Smooth muscle cell (in vitro differentiated cells): ENCODE data around the gene CNTNAP5. TPM values are rescaled to one million over a fixed set of nuclear protein-coding genes. Genes with fewer than 3 reads are reported as not detected.

Experiments
- DNase-seq: peaks from one replicate; lab custom pipeline; 2025; ENCODE audit not compliant: unreplicated experiment; lab: John Stamatoyannopoulos, UW
- H2AFZ ChIP-seq: fragments of 200-600 bp; sonication (generic); 2 replicates; pipeline ENCODE4 v1.6.0; 2016; ENCODE audit warnings: antibody characterized with exemption, low read depth, mild to moderate bottlenecking
- H3F3A ChIP-seq: fragments of 200-600 bp; sonication (generic); 2 replicates; pipeline ENCODE4 v1.6.0; 2017; ENCODE audit warnings: antibody characterized with exemption, low read depth
- H3K27ac ChIP-seq: fragments of 200-600 bp; sonication (generic); 2 replicates; pipeline ENCODE4 v1.5.1; 2016; ENCODE audit warnings: low read depth, mild to moderate bottlenecking
- H3K27me3 ChIP-seq: fragments of 200-600 bp; sonication (generic); 2 replicates; pipeline ENCODE4 v1.6.1; 2016; ENCODE audit warnings: low read depth, mild to moderate bottlenecking
- H3K36me3 ChIP-seq: fragments of 200-600 bp; sonication (generic); 2 replicates; pipeline ENCODE4 v1.5.1; 2016; ENCODE audit warnings: low read depth
- H3K4me1 ChIP-seq: fragments of 200-600 bp; sonication (generic); 2 replicates; pipeline ENCODE4 v1.5.1; 2016; ENCODE audit warnings: low read depth
- H3K4me2 ChIP-seq: fragments of 200-600 bp; sonication (generic); 2 replicates; pipeline ENCODE4 v1.6.0; 2016; ENCODE audit warnings: mild to moderate bottlenecking
- H3K4me3 ChIP-seq: fragments of 200-600 bp; sonication (generic); 2 replicates; pipeline ENCODE4 v1.5.1; 2016; ENCODE audit warnings: mild to moderate bottlenecking
- H3K79me2 ChIP-seq: fragments of 200-600 bp; sonication (generic); 2 replicates; pipeline ENCODE4 v1.6.0; 2016; ENCODE audit warnings: low read depth, mild to moderate bottlenecking
- H3K9ac ChIP-seq: fragments of 200-600 bp; sonication (generic); 2 replicates; pipeline ENCODE4 v1.6.0; 2016; ENCODE audit warnings: low read depth
- H3K9me3 ChIP-seq: fragments of 200-600 bp; sonication (generic); replicated peaks from 2 replicates; pipeline ENCODE4 v1.5.1; 2016; ENCODE audit warnings: low read depth
- H4K20me1 ChIP-seq: fragments of 200-600 bp; sonication (generic); 2 replicates; pipeline ENCODE4 v1.6.0; 2016; ENCODE audit warnings: low read depth
- CTCF ChIP-seq: fragments of 200-600 bp; sonication (generic); IDR thresholded peaks from 2 replicates; pipeline ENCODE4 v1.5.1; 2017; ENCODE audit warnings: borderline replicate concordance, mild to moderate bottlenecking, antibody characterized with exemption; ENCODE audit not compliant: insufficient read depth, poor library complexity, severe bottlenecking
- WGBS: methylation state at CpG from one replicate; pipeline ENCODE4 v1.1.7; 2016; ENCODE audit warnings: low lambda C conversion rate; 5-methylcytosine and 5-hydroxymethylcytosine counted together
- polyA plus RNA-seq: library from polyadenylated mRNA; unstranded; fragments of >200 nt; fragmentation: Nextera tagmentation; extraction: Ambion mirVana; gene quantifications from 2 replicates; pipeline ENCODE4 v1.2.1, GENCODE V29; 2016
- total RNA-seq: library from RNA; depleted of rRNA; stranded (reverse); fragments of >200 nt; gene quantifications from 2 replicates; pipeline ENCODE4 v1.2.3, GENCODE V29; 2014

The CNTNAP5 gene
- total and polyA plus RNA-seq, 2 experiments from 2014 or later = not detected

GRCh38 chr2:124704071-124704925 is 679.2 kb downstream of the CNTNAP5 start:
- no peak for DNase-seq
- WGBS = 66% methylated on average over 5 of the region's 5 CpGs
- Histone ChIP-seq H3F3A (no peaks in the 10 kb centered on the region), H3K4me1 (no peaks in the 10 kb centered on the region), H3K4me3 (no peak overlapping the region), H2AFZ (no peak overlapping the region), H3K4me2 (no peak overlapping the region), H4K20me1 (no peaks in the 10 kb centered on the region), H3K79me2 (no peaks in the 10 kb centered on the region), H3K9me3 (no peaks in the 10 kb centered on the region), H3K9ac (no peak overlapping the region), H3K27me3 (no peaks in the 10 kb centered on the region), H3K36me3 (no peaks in the 10 kb centered on the region), H3K27ac (no peak overlapping the region)
- TF ChIP-seq CTCF = no peak

GRCh38 chr2:124708661-124709060 is 683.6 kb downstream of the CNTNAP5 start:
- Histone ChIP-seq H3K4me3 (no peak overlapping the region), H3K79me2 (no peaks in the 10 kb centered on the region), H4K20me1 (no peaks in the 10 kb centered on the region), H3K27me3 (no peaks in the 10 kb centered on the region), H3K9me3 (no peaks in the 10 kb centered on the region), H3F3A (no peaks in the 10 kb centered on the region), H3K36me3 (no peaks in the 10 kb centered on the region), H3K4me1 (no peaks in the 10 kb centered on the region), H2AFZ (no peak overlapping the region), H3K4me2 (no peak overlapping the region), H3K9ac (no peak overlapping the region), H3K27ac (no peak overlapping the region)
- WGBS = 92% methylated on average over 3 of the region's 3 CpGs
- no peak for TF ChIP-seq CTCF
- no peak for DNase-seq

- H3K4me3 ChIP-seq = no peak overlapping the region
- WGBS = 86% methylated on average over 2 of the region's 2 CpGs
- H3F3A ChIP-seq = no peaks in the 10 kb centered on the region
- H4K20me1 ChIP-seq = no peaks in the 10 kb centered on the region
- no peak overlapping the region for H2AFZ ChIP-seq
- no peaks in the 10 kb centered on the region for H3K79me2 ChIP-seq
- no peaks in the 10 kb centered on the region for H3K4me1 ChIP-seq
- H3K9me3 ChIP-seq = no peaks in the 10 kb centered on the region
- H3K9ac ChIP-seq = no peak overlapping the region
- no peak overlapping the region for H3K4me2 ChIP-seq
- no peaks in the 10 kb centered on the region for H3K36me3 ChIP-seq
- no peak for DNase-seq
- TF ChIP-seq CTCF = no peak
- H3K27ac ChIP-seq = no peak overlapping the region
- H3K27me3 ChIP-seq = no peaks in the 10 kb centered on the region
These were observed 688.9 kb downstream of the CNTNAP5 start for GRCh38 chr2:124713969-124714368.

GRCh38 chr2:124725187-124725586 is 700.1 kb downstream of the CNTNAP5 start:
- H3K4me1 ChIP-seq = no peaks in the 10 kb centered on the region
- H4K20me1 ChIP-seq = no peaks in the 10 kb centered on the region
- H3K27me3 ChIP-seq = no peaks in the 10 kb centered on the region
- no peaks in the 10 kb centered on the region for H3K36me3 ChIP-seq
- H3K4me3 ChIP-seq = no peak overlapping the region
- H3K27ac ChIP-seq = no peak overlapping the region
- H3K9me3 ChIP-seq = no peaks in the 10 kb centered on the region
- no peaks in the 10 kb centered on the region for H3F3A ChIP-seq
- DNase-seq = no peak
- H2AFZ ChIP-seq = no peak overlapping the region
- TF ChIP-seq CTCF = no peak
- no peak overlapping the region for H3K9ac ChIP-seq
- no peaks in the 10 kb centered on the region for H3K79me2 ChIP-seq
- no peak overlapping the region for H3K4me2 ChIP-seq
